ENCODE results near the gene ICE1.
"Not testable (repeated sequence)": the region's sequence is repeated elsewhere in the genome, so short reads cannot be mapped to it uniquely, and the experiment has no call there.

The ICE1 gene

GRCh38 chr5:5421961-5422818 lies at the start of gene ICE1:
Gene ICE1, plus strand, starts transcription at chr5:5422677. Its CDS starts 239 bp downstream, at chr5:5422916.
- no peak for TF ChIP-seq ZNF274 (IDR thresholded peaks at IDR 0.05; ENCODE audit: low read depth, low read length)
- H3K4me3 ChIP-seq (ENCODE audit: low read length) = peak within 1 kb of the TSS; percentile 98

GRCh38 chr5:5372930-5373329 lies 49.5 kb upstream of the ICE1 start:
- no peak for TF ChIP-seq ZNF274 (IDR thresholded peaks at IDR 0.05; ENCODE audit: low read depth, low read length)
- no peak overlapping the region for H3K4me3 ChIP-seq (ENCODE audit: low read length)

- no peak for TF ChIP-seq ZNF274 (IDR thresholded peaks at IDR 0.05; ENCODE audit: low read depth, low read length)
- H3K4me3 ChIP-seq (ENCODE audit: low read length) = no peak overlapping the region
Observed at GRCh38 chr5:5373351-5373989, 49.0 kb upstream of the ICE1 start.

GRCh38 chr5:5374009-5374715 lies 48.3 kb upstream of the ICE1 start:
- TF ChIP-seq ZNF274 (IDR thresholded peaks at IDR 0.05; ENCODE audit: low read depth, low read length) = no peak
- H3K4me3 ChIP-seq (ENCODE audit: low read length) = no peak overlapping the region

- no peak for TF ChIP-seq ZNF274 (IDR thresholded peaks at IDR 0.05; ENCODE audit: low read depth, low read length)
Observed at GRCh38 chr5:5377780-5378179, 44.7 kb upstream of the ICE1 start.

GRCh38 chr5:5378531-5378930 lies 43.9 kb upstream of the ICE1 start:
- TF ChIP-seq ZNF274 (IDR thresholded peaks at IDR 0.05; ENCODE audit: low read depth, low read length) = no peak
- H3K4me3 ChIP-seq (ENCODE audit: low read length) = no peak overlapping the region

More at GRCh38 chr5:5377780-5378179, 44.7 kb upstream of the ICE1 start:
- no peak overlapping the region for H3K4me3 ChIP-seq (ENCODE audit: low read length)

GRCh38 chr5:5380298-5380697 lies 42.2 kb upstream of the ICE1 start:
- no peak overlapping the region for H3K4me3 ChIP-seq (ENCODE audit: low read length)
- TF ChIP-seq ZNF274 (IDR thresholded peaks at IDR 0.05; ENCODE audit: low read depth, low read length) = no peak

GRCh38 chr5:5381310-5381913 lies 41.1 kb upstream of the ICE1 start:
- TF ChIP-seq ZNF274 (IDR thresholded peaks at IDR 0.05; ENCODE audit: low read depth, low read length) = no peak
- no peak overlapping the region for H3K4me3 ChIP-seq (ENCODE audit: low read length)

- no peak overlapping the region for H3K4me3 ChIP-seq (ENCODE audit: low read length)
- no peak for TF ChIP-seq ZNF274 (IDR thresholded peaks at IDR 0.05; ENCODE audit: low read depth, low read length)
Observed at GRCh38 chr5:5383461-5383860, 39.0 kb upstream of the ICE1 start.

GRCh38 chr5:5384660-5385330 lies 37.7 kb upstream of the ICE1 start:
- no peak overlapping the region for H3K4me3 ChIP-seq (ENCODE audit: low read length)

GRCh38 chr5:5385331-5385662 lies 37.2 kb upstream of the ICE1 start:
- no peak overlapping the region for H3K4me3 ChIP-seq (ENCODE audit: low read length)
- TF ChIP-seq ZNF274 (IDR thresholded peaks at IDR 0.05; ENCODE audit: low read depth, low read length) = no peak

More at GRCh38 chr5:5384660-5385330, 37.7 kb upstream of the ICE1 start:
- TF ChIP-seq ZNF274 (IDR thresholded peaks at IDR 0.05; ENCODE audit: low read depth, low read length) = no peak

- H3K4me3 ChIP-seq (ENCODE audit: low read length) = no peak overlapping the region
Observed at GRCh38 chr5:5386329-5386728, 36.1 kb upstream of the ICE1 start.

GRCh38 chr5:5387192-5387591 lies 35.3 kb upstream of the ICE1 start:
- no peak overlapping the region for H3K4me3 ChIP-seq (ENCODE audit: low read length)
- TF ChIP-seq ZNF274 (IDR thresholded peaks at IDR 0.05; ENCODE audit: low read depth, low read length) = no peak

More at GRCh38 chr5:5386329-5386728, 36.1 kb upstream of the ICE1 start:
- no peak for TF ChIP-seq ZNF274 (IDR thresholded peaks at IDR 0.05; ENCODE audit: low read depth, low read length)

- H3K4me3 ChIP-seq (ENCODE audit: low read length) = no peak overlapping the region
- no peak for TF ChIP-seq ZNF274 (IDR thresholded peaks at IDR 0.05; ENCODE audit: low read depth, low read length)
Observed at GRCh38 chr5:5387777-5388176, 34.7 kb upstream of the ICE1 start.

- H3K4me3 ChIP-seq (ENCODE audit: low read length) = not testable (repeated sequence)
Observed at GRCh38 chr5:5390121-5390869, 32.2 kb upstream of the ICE1 start.

GRCh38 chr5:5392504-5392903 lies 30.0 kb upstream of the ICE1 start:
- H3K4me3 ChIP-seq (ENCODE audit: low read length) = not testable (repeated sequence)

- H3K4me3 ChIP-seq (ENCODE audit: low read length) = not testable (repeated sequence)
Observed at GRCh38 chr5:5394384-5394986, 28.0 kb upstream of the ICE1 start.

- H3K4me3 ChIP-seq (ENCODE audit: low read length) = not testable (repeated sequence)
Observed at GRCh38 chr5:5395093-5395492, 27.4 kb upstream of the ICE1 start.

All from GM08714 (cell line).